Nucleus accumbens (tissue), 56 donors: Measurements from ENCODE around the gene NFAM1.

Source experiments
- DNase-seq, 56 donors: peaks; one replicate each; lab custom pipeline; 2025; lab: John Stamatoyannopoulos, UW

NFAM1 gene

DNA sequence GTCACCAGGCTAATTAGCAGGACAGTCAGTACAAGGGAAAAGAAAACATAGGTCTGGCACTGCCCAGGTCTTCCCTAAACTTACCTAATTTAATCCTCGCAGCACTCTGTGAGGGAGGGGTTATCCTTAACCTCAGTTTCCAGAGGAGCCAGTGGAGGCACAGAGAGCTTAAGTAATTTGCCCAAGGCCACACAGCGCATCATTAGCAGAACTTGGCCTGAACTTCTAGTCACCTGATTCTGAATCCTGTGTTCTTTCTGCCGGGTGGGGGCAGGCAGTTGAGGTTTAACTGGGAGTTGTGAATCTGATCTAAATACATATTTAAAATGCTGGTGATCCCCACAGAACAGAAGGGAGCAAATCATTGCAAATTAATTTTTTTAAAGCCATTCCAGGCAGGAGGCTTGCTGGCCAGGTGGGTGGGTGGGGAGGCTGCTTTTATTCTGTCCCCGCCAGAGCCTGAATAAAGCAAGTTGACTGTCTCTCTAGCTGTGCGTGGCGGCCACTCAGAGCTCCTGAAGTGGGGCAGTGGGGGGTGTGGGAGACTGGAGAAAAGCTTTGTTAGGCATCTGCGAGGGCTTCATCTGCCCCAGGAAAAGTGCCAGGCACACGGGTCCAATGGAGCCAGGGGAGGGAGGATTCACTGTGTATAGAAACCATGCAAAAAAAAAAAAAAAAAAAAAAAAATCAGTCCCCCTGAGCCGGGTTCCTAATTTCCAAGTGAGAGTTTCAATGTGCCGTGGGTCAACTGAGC is 66.1 kb downstream of the NFAM1 start:
- peak in 2 of 56 donors; percentile 32 to 44 for DNase-seq

DNA sequence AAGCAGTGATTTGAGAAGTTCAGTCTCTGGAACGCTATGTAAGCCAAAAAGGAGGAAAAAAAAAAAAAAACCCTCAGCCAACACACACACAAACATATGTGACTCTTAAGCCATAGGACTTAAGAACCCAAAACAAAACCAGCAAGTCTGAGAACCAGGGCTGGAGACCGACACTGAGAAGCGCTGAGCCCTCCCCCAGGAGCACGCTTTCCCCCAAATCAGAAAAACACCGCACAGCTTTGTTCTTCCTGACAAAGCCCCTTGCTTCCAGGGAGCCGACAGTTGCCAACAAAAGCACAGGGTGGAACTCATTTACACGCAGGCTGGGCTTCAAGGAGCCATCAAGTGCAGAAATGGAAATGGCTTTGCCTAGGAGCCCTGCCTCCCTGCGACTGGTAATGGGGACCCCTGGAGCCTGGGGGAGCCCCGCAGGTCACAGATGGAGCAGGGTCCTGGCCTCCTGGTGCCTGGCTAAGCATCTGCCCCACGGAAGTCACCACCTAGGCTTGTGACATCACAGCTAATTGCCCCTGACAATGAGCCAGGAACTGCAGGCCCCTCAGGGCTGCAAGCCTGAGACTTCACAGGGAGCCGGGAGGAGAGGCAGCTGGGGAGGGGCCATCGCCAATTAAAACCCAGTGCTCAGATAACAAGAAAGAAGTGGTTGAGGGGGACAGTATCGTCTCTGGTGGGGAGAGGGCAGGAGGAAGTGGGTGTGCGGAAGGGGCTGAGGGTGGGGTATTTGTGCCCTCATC is 66.9 kb downstream of the NFAM1 start:
- peak in 12 of 56 donors; percentile 11 to 47 (median 30) for DNase-seq

DNA sequence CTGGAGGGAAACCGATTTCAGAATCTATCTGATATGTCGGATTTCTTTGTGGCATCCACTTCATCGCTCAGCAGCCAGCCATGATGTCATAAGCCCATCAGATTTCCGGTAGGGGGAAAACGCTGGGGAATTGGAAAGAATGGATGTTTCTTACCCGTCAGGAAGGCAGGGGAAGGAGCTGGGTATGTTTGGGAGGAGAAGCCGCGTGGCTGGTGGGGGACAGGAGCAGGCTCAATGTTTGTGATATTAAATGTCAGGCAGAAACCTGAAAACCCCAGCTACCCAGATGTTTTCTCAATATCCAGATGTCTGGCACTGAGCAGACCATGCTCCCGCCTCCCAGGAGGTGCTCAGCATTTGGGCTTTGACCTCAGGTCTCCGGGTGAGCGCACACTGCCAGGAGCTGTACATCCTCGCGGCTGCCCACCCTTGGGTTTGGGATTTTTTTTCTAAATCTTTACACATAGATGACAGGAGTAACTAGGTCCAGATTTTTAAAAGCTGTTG is 67.5 kb downstream of the NFAM1 start:
- DNase-seq, result peak in 1 of 56 donors; percentile 11

DNA sequence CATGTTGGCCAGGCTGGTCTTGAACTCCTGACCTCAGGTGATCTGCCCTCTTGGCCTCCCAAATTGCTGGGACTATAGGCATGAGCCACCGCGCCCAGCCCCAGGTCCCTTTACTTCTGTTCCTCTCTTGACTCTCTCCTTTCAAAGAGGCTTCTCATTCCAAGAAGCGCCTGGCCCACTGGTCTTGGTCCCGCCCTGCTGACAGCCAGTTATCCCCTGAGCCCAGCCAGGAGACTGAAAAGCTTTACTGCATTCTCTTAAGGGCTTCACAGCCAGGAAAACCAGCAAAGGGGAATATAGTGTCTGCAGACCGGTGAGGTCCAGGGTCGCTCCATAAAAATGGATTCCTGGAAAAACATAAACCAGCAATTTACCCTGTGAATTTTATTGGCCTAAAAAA is 68.3 kb downstream of the NFAM1 start:
- DNase-seq, result no peak

DNA sequence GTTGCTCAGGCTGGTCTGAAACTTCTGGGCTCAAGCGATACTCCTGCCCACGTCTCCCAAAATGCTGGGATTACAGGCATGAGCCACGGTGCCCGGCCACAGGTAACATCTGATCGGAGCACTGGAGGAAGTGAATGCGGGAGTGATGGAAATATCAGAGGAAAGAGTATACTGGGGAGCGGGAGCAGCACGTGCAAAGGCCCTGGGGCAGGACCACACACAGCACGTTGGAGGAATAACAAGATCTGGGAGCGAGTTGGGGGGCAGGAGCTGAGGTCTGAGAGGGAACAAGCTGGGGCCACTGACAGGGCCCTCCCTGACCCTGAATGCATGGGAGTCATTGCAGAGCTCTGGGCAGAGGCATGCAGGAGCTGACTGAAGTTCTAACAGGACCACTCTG is 70.7 kb downstream of the NFAM1 start:
- no peak for DNase-seq

DNA sequence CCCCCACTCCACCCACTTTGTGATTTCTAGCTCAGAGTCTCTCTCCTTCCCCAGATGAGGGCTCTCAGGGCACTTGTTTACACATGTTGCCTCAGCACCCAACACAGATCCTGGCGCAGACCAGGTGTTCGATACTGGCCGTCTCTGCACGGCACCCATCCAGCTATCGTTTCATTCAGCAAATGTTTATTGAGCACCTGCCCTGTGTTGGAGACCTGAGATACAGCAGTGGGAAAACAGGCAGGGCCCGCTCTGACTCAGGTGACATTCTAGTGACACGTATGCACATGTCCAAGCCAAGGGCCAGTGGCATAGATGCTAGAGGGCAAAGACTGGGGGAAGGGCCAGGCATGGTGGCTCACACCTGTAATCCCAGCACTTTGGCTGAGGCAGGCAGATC is 71.9 kb downstream of the NFAM1 start:
- DNase-seq, result no peak

DNA sequence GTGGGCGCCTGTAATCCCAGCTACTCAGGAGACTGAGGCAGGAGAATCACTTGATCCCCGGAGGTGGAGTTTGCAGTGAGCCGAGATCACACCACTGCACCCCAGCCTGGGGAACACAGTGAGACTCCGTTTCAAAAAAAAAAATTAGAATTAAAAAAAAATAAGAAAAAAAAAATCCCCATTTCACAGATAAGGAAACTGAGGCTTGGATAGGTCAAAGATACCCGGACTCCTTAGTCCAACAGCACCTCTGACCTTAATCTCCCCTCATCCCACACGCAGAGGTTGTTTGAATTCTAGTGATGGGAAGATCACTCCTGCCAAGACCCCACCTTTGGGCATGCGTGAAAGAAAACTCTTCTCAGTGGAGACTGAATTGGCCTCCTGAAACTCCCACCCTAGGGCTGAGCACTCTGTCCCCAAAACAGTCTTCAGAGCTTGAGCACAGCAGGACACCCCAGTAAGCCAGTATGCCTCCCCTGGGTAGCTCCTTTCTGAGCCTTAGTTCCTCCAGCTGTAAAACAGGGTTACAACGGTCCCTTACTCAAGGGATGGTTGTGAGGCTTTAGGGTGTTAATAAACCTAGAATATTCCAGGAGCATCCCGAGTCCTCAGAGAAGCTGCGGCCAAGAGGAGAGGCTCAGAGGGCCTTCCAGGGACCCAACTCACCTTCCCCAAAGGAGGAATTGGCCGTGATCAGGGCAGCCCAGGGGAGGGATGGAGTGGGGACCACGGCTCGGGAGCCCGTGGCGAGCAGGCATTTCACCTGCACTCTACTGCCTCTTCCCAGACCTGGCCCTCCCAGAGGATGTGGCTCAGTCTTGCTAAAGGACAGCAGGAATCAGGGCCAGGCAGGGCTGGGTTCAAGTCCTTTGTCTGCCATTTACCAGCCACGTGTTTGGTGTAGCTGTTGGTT is 73.3 kb downstream of the NFAM1 start:
- DNase-seq, result no peak

DNA sequence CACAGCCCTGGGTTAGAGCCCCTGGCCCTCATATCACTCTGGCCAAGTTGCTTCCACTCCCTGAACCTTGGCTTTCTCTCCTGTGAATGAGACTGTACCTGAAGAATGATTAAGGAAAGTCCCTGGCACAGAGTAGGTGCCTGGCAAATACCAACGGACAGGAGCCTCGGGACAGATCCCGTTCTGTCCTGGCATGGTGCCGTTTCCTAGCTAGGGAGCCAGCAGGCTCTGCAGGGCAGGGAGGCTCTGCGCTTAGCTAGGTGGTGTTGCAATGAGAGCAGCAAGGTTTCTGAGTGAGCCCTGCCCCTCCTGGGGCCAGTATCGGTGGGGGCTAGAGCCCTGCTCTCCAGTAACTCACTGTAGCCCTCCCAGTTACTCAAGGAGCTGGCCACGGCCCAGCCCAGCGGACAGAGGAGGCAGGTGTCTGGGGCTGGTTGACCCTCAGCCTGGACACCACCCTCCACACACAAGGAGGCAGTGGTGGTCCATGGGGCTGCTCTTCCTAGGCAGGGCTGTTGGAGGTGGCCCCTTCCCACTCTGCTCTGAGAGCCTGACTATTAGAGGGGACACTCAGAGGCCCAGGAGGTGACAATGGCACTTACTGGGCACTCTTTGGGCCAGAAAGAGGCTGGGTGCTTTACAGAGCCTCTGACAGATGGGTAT is 74.4 kb downstream of the NFAM1 start:
- no peak for DNase-seq

DNA sequence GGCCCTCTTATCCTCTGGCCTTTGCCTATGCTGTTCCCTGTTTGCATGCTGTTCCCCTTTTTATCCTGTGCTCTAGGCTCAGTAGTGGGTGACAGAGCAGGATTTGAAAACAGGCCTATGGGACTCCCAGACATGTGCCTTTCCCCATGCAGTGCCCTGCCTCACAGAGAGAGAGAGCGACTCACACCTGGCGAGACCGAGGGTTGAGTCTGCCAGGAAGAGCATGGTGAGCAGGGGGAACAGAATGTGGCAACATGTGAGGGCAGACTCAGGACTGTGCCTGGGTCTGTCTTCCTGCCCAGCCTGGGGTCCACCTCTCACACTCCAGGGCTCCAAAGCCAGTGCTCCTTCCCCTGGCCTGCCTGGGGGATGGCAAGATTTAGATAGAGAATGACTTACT is 75.0 kb downstream of the NFAM1 start:
- no peak for DNase-seq

DNA sequence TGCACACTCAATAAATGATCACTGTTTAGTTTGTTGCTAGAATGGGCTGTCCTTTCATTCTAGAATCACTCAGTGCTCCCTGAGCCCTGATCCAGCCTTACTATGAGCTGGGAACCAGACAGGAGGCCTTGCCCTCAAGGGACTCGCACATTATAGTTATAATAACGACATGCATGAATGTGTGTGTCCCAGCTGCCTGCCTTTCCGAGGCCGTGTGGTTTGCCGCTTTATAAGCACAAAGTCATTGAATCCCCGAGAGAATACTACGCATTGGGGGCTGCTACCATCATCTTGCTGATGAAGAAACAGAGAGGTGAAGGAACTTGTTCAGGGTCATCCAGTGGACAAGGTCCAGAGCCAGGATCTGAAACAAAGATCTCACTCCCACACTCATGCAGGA is 75.7 kb downstream of the NFAM1 start:
- DNase-seq, result no peak

DNA sequence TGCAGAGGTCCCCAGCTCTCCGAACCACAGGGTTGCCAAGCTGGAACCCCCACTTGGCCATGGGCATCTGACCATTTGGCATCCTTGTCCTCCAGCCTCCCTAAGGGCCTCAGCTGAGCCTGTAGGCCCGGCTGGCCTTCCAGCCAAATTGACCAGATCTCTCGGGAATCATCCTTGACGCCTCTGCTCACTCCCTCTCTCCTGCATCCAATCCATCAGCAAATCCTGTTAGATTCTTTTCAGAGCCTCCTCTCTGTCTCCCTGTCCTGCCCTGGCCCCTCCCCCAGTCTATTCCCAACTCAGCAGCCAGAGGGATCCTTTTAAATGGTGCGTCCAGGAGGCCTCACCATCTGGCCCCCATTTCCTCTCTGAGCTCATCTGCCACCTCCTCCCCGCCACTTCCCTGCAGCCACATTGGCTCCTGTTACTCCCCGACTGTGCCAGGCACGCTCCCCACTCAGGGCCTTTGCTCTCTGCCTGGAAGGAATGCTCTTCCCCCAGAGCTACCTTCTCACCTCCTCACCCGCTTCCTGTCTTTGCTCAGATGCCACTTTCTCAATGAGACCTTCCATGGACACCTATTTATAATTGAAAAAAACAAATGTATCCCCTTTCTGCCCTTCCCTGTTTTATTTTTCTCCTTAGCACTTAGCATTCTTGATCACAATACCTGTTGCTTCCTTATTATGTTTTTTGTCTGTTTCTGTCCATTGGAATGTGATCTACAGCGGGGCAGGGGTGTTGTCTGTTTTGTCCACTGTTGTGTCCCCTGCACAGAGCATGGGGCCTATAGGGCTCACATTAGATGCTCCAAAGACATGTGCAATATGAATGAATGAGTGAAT is 78.1 kb downstream of the NFAM1 start:
- no peak for DNase-seq

DNA sequence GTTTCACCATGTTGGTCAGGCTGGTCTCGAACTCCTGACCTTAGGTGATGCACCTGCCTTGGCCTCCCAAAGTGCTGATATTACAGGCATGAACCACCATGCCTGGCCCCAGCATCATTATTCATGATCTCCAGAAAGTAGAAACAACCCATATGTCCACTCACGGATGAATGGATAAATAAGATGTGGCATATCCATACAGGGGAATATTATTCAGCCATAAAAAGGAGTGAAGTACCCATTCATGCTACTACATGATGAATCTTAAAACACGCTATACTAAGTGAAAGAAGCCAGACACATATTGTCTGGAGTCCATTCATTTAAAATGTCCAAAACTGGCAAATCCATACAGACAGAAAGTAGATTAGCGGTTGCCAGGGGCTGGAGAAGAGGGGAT is 81.8 kb downstream of the NFAM1 start:
- DNase-seq, result no peak

DNA sequence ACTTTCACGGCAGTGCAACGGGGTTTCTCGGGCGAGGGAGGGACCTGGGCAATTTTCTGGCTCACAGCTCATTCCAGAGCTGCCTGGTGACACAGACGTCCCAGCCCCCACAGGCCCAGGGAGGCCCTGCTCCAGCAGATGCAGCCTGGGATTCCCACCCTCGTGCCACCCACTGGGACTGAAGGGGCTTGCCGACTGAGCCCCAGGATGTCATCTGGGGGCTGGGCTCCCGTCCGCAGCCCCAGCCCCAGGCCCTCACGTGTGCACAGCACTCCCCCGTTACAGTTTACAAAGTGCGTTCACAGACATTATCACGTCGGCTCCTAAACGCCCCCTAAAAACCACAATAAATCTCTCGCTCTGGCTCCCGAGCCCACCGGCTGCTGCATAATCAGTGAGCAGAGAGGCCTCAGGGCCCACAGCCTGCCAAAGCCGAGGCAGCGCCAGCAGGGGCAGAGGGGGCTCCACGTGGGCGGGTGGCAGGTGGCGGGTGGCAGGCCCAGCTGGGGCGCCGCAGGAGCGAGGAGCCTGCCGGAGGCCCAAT is 84.8 kb downstream of the NFAM1 start:
- peak in 11 of 56 donors; percentile 14 to 63 (median 28) for DNase-seq

DNA sequence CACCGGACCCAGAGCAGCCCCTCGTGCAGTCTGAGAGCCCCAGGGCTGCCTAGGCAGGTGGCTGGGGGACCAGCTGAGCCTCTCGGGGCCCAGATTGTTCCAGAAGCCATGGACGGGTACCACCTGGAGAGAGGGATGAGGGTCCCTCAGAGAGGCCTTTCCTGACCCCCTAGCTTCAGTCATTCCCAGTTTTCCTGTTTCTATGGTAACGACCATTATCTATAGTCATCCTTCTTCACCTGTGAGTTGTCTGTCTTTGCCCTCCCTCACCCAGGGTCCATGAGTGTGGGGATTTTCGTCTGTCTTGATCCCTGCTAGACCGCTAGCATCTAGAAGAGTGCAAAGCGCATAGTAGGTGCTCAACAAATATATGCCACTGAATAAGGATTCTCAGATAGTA is 85.5 kb downstream of the NFAM1 start:
- DNase-seq, result no peak

DNA sequence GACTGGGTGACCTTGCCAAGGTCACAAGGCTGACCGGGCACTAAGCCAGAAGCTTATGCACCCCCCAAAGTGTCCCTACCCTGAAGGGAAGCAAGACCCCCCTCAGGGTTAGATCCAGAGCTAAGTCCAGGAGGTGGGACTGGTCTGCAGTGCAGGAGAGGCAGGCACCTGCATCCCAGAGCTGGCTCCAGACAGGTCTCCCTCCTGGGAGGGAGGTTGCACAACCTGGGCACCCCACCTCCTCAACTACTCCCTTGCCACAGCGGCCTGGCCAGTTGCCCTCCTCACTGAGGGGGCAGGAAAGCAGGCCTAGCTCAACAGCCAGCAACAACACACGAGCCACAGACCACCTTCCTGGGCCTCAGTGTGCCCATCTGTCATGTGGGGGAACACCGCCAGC is 86.7 kb downstream of the NFAM1 start:
- DNase-seq, result no peak

DNA sequence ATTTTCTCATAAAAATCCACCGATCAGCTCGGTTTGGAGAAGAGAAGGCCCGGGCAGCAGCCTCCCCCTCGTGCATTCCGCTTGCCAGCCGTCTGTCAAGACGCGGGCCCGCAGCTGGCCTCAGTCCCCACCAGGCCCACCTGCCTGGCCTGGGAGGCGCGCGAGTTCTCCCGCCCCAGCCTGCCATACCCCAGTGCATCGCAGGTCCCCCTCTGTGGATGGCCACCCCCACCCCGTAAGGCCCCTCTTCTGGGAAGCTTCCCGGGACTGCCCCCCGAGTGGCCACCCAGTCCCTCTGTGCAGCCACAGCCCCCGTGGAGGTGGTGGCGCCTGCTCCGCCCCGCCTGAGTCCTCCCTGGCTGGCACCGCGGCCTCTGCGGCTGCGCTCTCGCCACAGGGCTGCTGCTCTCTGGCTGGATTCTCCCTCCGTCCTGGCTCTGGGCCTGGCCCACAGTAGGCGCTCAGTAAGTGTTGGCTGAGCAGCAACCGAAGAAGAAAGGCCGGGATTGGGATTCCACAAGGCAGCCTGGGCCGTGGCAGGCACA is 87.8 kb downstream of the NFAM1 start:
- peak; percentile 37 to 91 (median 78) for DNase-seq

DNA sequence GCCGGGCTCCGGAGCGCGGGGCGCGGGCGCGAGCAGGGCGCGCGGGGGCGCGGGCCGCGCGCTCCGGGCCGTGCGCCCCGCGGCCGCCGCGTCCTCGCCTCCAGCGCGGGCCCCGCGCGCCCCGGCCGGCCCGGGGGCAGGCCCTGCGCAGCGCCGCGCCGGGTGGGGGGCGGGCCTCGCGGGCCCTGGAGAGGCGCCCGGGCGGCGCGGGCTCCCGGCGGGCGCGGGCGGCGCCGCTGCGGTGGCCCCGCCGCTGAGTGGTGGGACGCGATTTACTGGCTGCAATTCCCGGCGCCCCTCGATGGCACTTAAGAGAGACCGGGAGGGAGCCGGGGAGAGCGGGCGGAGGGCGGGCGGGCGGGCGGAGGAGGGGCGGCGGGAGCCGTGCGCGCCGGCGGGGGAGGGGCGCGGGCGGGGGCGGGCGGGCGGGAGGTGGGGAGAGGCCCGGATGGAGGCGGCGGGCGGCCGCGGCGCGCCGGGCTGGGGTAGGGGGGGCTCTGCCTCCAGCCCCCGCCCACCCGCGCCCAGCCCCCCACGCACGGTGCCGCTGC is 88.6 kb downstream of the NFAM1 start:
- DNase-seq, result peak in 25 of 56 donors; percentile 14 to 79 (median 35)

DNA sequence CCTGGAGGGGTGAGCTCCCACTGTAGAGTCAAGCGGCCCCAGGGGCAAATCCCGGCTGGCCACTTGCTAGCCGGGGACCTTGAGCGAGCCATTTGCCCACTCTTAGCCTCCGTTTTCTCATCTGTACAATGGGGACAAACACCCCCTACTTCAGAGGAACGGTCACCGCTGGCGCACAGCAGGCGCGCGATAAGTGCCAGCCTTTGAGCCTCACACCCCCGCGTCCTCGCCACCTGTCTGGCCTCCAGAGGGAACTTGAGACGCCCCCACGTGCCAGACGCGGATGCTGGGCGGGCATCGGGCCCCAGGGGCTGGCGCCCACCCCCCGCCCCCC is 89.1 kb downstream of the NFAM1 start:
- peak in 15 of 56 donors; percentile 13 to 42 (median 29) for DNase-seq
